ENCODE measurements around the gene NDE1.

DNA sequence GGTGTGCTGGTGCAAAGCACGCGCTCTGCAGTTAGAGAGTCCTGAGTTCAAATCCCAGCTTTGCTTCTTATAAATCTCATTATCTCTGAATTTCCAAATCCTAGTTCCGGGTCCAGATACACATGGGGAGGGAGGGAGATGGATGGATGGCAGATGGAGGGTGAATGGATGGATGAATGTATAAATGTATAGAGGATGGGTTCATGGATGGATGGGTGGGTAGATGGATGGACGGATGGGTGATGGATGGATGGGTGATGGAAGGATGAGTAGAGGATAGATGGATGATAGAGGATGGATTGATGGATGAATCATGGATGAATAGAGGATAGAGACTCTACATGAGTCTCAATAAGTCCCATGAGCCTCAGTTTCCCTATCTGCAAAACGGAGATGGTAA lies 116.9 kb downstream of the NDE1 start:
- TF ChIP-seq, protein P1, sequence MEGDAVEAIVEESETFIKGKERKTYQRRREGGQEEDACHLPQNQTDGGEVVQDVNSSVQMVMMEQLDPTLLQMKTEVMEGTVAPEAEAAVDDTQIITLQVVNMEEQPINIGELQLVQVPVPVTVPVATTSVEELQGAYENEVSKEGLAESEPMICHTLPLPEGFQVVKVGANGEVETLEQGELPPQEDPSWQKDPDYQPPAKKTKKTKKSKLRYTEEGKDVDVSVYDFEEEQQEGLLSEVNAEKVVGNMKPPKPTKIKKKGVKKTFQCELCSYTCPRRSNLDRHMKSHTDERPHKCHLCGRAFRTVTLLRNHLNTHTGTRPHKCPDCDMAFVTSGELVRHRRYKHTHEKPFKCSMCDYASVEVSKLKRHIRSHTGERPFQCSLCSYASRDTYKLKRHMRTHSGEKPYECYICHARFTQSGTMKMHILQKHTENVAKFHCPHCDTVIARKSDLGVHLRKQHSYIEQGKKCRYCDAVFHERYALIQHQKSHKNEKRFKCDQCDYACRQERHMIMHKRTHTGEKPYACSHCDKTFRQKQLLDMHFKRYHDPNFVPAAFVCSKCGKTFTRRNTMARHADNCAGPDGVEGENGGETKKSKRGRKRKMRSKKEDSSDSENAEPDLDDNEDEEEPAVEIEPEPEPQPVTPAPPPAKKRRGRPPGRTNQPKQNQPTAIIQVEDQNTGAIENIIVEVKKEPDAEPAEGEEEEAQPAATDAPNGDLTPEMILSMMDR (conservative IDR thresholded peaks at IDR 0.05; ENCODE audit: low read depth, low read length): no peak
- TF ChIP-seq POLR2A (IDR thresholded peaks at IDR 0.05; ENCODE audit: low read depth, low read length) (no peak), RAD21 (IDR thresholded peaks at IDR 0.05; ENCODE audit: low read length) (no peak)

All from IMR-90 (cell line).